NCI-H2171 (cell line): Measurements from ENCODE around the gene ABHD17C.

Source experiments
- DNase-seq: peaks from one replicate; lab custom pipeline; 2025; lab: John Stamatoyannopoulos, UW

The ABHD17C gene

GRCh38 chr15:80764535-80764934, 69.4 kb downstream of the ABHD17C start:
- no peak for DNase-seq

- DNase-seq = no peak
Measured at GRCh38 chr15:80766275-80766674, 71.2 kb downstream of the ABHD17C start.

- no peak for DNase-seq
Measured at GRCh38 chr15:80768158-80768557, 73.0 kb downstream of the ABHD17C start.

GRCh38 chr15:80769153-80769828, 74.2 kb downstream of the ABHD17C start:
- DNase-seq = no peak

GRCh38 chr15:80769829-80770705, 75.0 kb downstream of the ABHD17C start:
- no peak for DNase-seq

- DNase-seq = peak; percentile 3
Measured at GRCh38 chr15:80773122-80773551, 78.0 kb downstream of the ABHD17C start.

GRCh38 chr15:80773792-80774352, 78.8 kb downstream of the ABHD17C start:
- DNase-seq = no peak

GRCh38 chr15:80774486-80774885, 79.4 kb downstream of the ABHD17C start:
- no peak for DNase-seq

- DNase-seq = no peak
Measured at GRCh38 chr15:80775338-80775737, 80.2 kb downstream of the ABHD17C start.

GRCh38 chr15:80776420-80777045, 81.4 kb downstream of the ABHD17C start:
- peak; percentile 54 for DNase-seq

- no peak for DNase-seq
Measured at GRCh38 chr15:80777137-80777536, 82.0 kb downstream of the ABHD17C start.

GRCh38 chr15:80777826-80778620, 82.9 kb downstream of the ABHD17C start:
- DNase-seq = no peak

GRCh38 chr15:80778621-80778963, 83.5 kb downstream of the ABHD17C start:
- DNase-seq = no peak

- DNase-seq = peak; percentile 80
Measured at GRCh38 chr15:80778964-80779657, 84.0 kb downstream of the ABHD17C start, which contains the start of gene CEMIP. CEMIP (plus strand) TSS chr15:80779370; CDS start chr15:80873880, 94,510 bp downstream.

- DNase-seq = peak; percentile 37
Measured at GRCh38 chr15:80779658-80780415, 84.7 kb downstream of the ABHD17C start.

- peak; percentile 45 for DNase-seq
Measured at GRCh38 chr15:80780416-80781221, 85.5 kb downstream of the ABHD17C start.

GRCh38 chr15:80783260-80783659, 88.2 kb downstream of the ABHD17C start:
- DNase-seq = no peak

GRCh38 chr15:80785335-80785734, 90.2 kb downstream of the ABHD17C start:
- DNase-seq = no peak

- no peak for DNase-seq
Measured at GRCh38 chr15:80785811-80786354, 90.8 kb downstream of the ABHD17C start.
